Activated naive CD4-positive, alpha-beta T cell treated with anti-CD3 and anti-CD28 coated beads, Interleukin-2, amount 10 ng/mL, durations not matched to agents 5 hours and 36 hours (primary cell): ENCODE measurements around the gene OR2J1. TPM values are rescaled to one million over a fixed set of nuclear protein-coding genes. Genes with fewer than 3 reads are reported as not detected.

Source experiments
- total RNA-seq, 2 experiments: library from RNA; stranded (reverse); gene quantifications; one replicate each; pipeline ENCODE4 v1.2.3, GENCODE V29; 2021

Gene OR2J1
- not detected for total RNA-seq

DNA sequence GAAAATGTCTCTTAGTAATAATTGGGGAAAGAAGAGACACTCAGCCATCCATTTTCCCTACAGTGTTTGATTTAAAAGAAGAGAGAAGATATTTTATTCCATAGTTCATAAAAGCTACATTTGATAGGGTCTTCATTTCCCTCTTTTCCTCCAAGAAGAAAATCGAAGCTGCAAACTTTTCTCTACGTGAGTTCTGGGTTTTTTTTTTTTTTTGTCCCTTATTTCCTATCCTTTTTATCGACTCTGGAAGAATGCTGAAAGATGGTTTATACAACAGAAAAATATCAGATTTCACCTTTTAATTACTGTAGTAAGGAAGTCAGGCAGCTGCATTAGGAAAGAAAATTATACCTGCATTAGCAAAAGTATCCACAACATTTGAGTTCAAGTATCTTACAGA lies at the start of gene OR2J1:
OR2J1 (plus strand) TSS at position 301 of the 400 bp plus-strand sequence. CDS start 1,453 bp downstream, outside the sequence.

DNA sequence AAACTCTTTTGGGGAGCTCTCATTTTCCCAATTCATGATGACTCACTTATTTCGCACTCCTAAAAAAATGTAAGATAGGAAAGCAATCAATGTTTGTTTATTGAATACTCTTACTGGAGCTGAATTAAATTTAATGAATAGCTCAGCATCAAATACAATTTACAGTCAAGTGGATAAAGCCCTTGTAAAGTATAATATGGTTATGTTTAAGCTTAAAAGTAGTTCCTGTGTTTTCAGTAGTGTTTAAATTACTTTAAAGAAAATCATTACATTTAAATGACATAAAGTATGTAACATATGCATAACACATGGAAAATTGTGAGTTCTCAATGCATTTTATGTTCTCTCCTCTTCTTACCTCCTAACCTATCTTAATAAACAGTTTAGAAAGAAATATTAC lies 12.1 kb upstream of the OR2J1 start, which contains the start of gene OR2B3:
OR2B3 (minus strand) TSS at position 101 of the 400 bp plus-strand sequence; CDS start at position 36, 65 bp downstream.

DNA sequence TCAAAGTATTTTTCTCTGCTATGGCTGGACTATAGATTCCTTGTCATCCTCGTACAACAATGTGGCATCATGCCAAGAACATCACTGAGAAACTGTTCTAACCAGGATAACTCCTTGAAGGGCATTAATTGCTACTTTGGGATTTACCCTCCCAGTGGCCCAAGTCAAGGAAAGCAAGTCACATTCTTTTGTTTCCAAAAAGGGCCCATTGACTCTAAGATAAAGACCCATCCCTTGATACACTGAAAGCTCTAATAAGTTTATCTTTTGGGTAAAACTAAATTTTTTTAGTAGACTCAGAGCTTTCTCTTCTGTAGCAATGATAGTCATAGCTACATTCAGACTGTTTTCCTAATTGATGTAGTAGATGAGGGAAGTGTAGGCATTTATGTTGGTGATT lies 8.5 kb downstream of the OR2J1 start, which contains the start of gene OR2J3:
OR2J3 (plus strand) TSS at position 301 of the 400 bp plus-strand sequence. CDS start 3,833 bp downstream, outside the sequence.

Other genes with a start within 250 kb of the OR2J1 start
- 10 to 100 TPM; 65.2 to 67.5 TPM for gene TRIM27, start 175.5 kb upstream of the OR2J1 start, total RNA-seq
- under 1 TPM; 0.31 to 0.50 TPM for gene ZNF311, start 94.2 kb upstream of the OR2J1 start, total RNA-seq
- not detected for gene OR2W1, start 54.3 kb upstream of the OR2J1 start, total RNA-seq
- gene OR2B3, start 12.2 kb upstream of the OR2J1 start, total RNA-seq = not detected
- gene OR2J3, start 8.6 kb downstream of the OR2J1 start, total RNA-seq = not detected
- not detected for gene OR2J2, start 71.4 kb downstream of the OR2J1 start, total RNA-seq
- not detected for gene OR14J1, start 202.2 kb downstream of the OR2J1 start, total RNA-seq